Ishikawa (cell line): ENCODE measurements around the gene IER5L.

ENCODE experiments used
- CEBPB ChIP-seq: IDR thresholded peaks from 2 replicates; pipeline ENCODE4 v1.6.1; 2012
- CREB1 ChIP-seq: IDR thresholded peaks from 2 replicates; pipeline ENCODE4 v1.6.1; 2012; ENCODE audit warnings: low read depth
- EGR1 ChIP-seq: IDR thresholded peaks from 2 replicates; pipeline ENCODE4 v1.6.1; 2012
- EP300 ChIP-seq: IDR thresholded peaks from 2 replicates; pipeline ENCODE4 v1.6.1; 2012; ENCODE audit warnings: borderline replicate concordance
- FOXM1 ChIP-seq: IDR thresholded peaks from 2 replicates; pipeline ENCODE4 v1.6.1; 2012; ENCODE audit warnings: low read depth, borderline replicate concordance
- MAX ChIP-seq: IDR thresholded peaks from 2 replicates; pipeline ENCODE4 v1.6.1; 2012
- NFIC ChIP-seq: IDR thresholded peaks from 2 replicates; pipeline ENCODE4 v1.6.1; 2012
- RAD21 ChIP-seq: IDR thresholded peaks from 2 replicates; pipeline ENCODE4 v1.6.1; 2012; ENCODE audit warnings: low read depth
- REST ChIP-seq: IDR thresholded peaks from 2 replicates; pipeline ENCODE4 v1.6.1; 2012; ENCODE audit warnings: low read depth, mild to moderate bottlenecking
- TAF1 ChIP-seq: IDR thresholded peaks from 2 replicates; pipeline ENCODE4 v1.6.1; 2012; ENCODE audit warnings: low read depth, mild to moderate bottlenecking
- TEAD4 ChIP-seq: IDR thresholded peaks from 2 replicates; pipeline ENCODE4 v1.6.1; 2012
- USF1 ChIP-seq: IDR thresholded peaks from 2 replicates; pipeline ENCODE4 v1.6.1; 2012
- YY1 ChIP-seq: IDR thresholded peaks from 2 replicates; pipeline ENCODE4 v1.6.1; 2012; ENCODE audit warnings: low read depth

- TF ChIP-seq EGR1 (no peak), NFIC (no peak), TAF1 (no peak), YY1 (no peak), CEBPB (no peak), MAX (no peak), TEAD4 (no peak), CREB1 (no peak), REST (no peak), EP300 (no peak), FOXM1 (no peak), RAD21 (no peak), USF1 (no peak)
These were observed 17.1 kb downstream of the IER5L start for GRCh38 chr9:129160712-129161533.
